H9 (cell line): ENCODE measurements around the gene GFY. TPM values are rescaled to one million over a fixed set of nuclear protein-coding genes. Genes with fewer than 3 reads are reported as not detected.
"Not testable (repeated sequence)": the region's sequence is repeated elsewhere in the genome, so short reads cannot be mapped to it uniquely, and the experiment has no call there.

ENCODE experiments used
- DNase-seq: peaks from one replicate; pipeline ENCODE4 v3.0.0-alpha.2; 2017
- H2AFZ ChIP-seq: one replicate; pipeline ENCODE4 v1.6.1; 2013; ENCODE audit warnings: mild to moderate bottlenecking, low read length, control low read depth, moderate library complexity
- H2AK5ac ChIP-seq: 2 replicates; pipeline ENCODE4 v1.6.1; 2013; ENCODE audit warnings: low read length, control low read depth, mixed read lengths; ENCODE audit not compliant: insufficient read length
- H2BK120ac ChIP-seq: one replicate; pipeline ENCODE4 v1.6.1; 2013; ENCODE audit warnings: low read depth, mild to moderate bottlenecking, low read length, control low read depth, inconsistent platforms; ENCODE audit not compliant: poor library complexity, severe bottlenecking
- H2BK12ac ChIP-seq: 2 replicates; pipeline ENCODE4 v1.6.1; 2013; ENCODE audit warnings: low read length, control low read depth, mixed read lengths, low read depth; ENCODE audit not compliant: insufficient read length
- H2BK15ac ChIP-seq: 2 replicates; pipeline ENCODE4 v1.6.1; 2013; ENCODE audit warnings: low read depth, low read length, control low read depth
- H2BK20ac ChIP-seq: one replicate; pipeline ENCODE4 v1.6.1; 2013; ENCODE audit warnings: low read depth, mild to moderate bottlenecking, low read length, control low read depth, inconsistent platforms; ENCODE audit not compliant: poor library complexity, severe bottlenecking
- H2BK5ac ChIP-seq: 2 replicates; pipeline ENCODE4 v1.6.1; 2013; ENCODE audit warnings: low read length, control low read depth, mixed read lengths; ENCODE audit not compliant: insufficient read length
- H3K14ac ChIP-seq: 2 replicates; pipeline ENCODE4 v1.6.1; 2013; ENCODE audit warnings: low read length, control low read depth; ENCODE audit not compliant: insufficient read depth
- H3K18ac ChIP-seq: 2 replicates; pipeline ENCODE4 v1.6.1; 2013; ENCODE audit warnings: low read depth, mild to moderate bottlenecking, mixed read lengths, low read length, control low read depth; ENCODE audit not compliant: insufficient read length
- H3K23ac ChIP-seq: 2 replicates; pipeline ENCODE4 v1.6.1; 2013; ENCODE audit warnings: low read length, control low read depth, mixed read lengths, low read depth; ENCODE audit not compliant: insufficient read length
- H3K23me2 ChIP-seq: 2 replicates; pipeline ENCODE4 v1.6.1; 2013; ENCODE audit warnings: low read depth, mild to moderate bottlenecking, mixed read lengths, low read length, control low read depth; ENCODE audit not compliant: insufficient read length, poor library complexity, severe bottlenecking
- H3K27ac ChIP-seq: 2 replicates; pipeline ENCODE4 v1.5.1; 2013; ENCODE audit warnings: low read length, control low read depth, mixed read lengths, low read depth; ENCODE audit not compliant: insufficient read length
- H3K27me3 ChIP-seq: 2 replicates; pipeline ENCODE4 v1.6.1; 2013; ENCODE audit warnings: low read length, control low read depth, inconsistent platforms; ENCODE audit not compliant: insufficient read depth
- H3K4ac ChIP-seq: 2 replicates; pipeline ENCODE4 v1.6.1; 2013; ENCODE audit warnings: low read depth, mild to moderate bottlenecking, control low read depth, inconsistent platforms, low read length, moderate library complexity
- H3K4me1 ChIP-seq: 2 replicates; pipeline ENCODE4 v1.6.1; 2013; ENCODE audit warnings: low read length, control low read depth, inconsistent platforms; ENCODE audit not compliant: insufficient read depth
- H3K4me2 ChIP-seq: 2 replicates; pipeline ENCODE4 v1.6.1; 2013; ENCODE audit warnings: low read length, control low read depth, mixed read lengths; ENCODE audit not compliant: insufficient read length, insufficient read depth
- H3K56ac ChIP-seq: 2 replicates; pipeline ENCODE4 v1.6.1; 2013; ENCODE audit warnings: low read depth, mild to moderate bottlenecking, mixed read lengths, low read length, control low read depth; ENCODE audit not compliant: insufficient read length
- H3K79me1 ChIP-seq: 2 replicates; pipeline ENCODE4 v1.6.1; 2013; ENCODE audit warnings: low read depth, mild to moderate bottlenecking, moderate library complexity, low read length, control low read depth, inconsistent platforms; ENCODE audit not compliant: insufficient read depth, poor library complexity, severe bottlenecking
- H3K79me2 ChIP-seq: 2 replicates; pipeline ENCODE4 v1.6.1; 2013; ENCODE audit warnings: low read length, control low read depth, inconsistent platforms; ENCODE audit not compliant: insufficient read depth
- H3K9ac ChIP-seq: 2 replicates; pipeline ENCODE4 v1.6.1; 2013; ENCODE audit warnings: low read length, control low read depth, mixed read lengths; ENCODE audit not compliant: insufficient read length; ENCODE audit errors: extremely low read depth
- H3K9me3 ChIP-seq: one replicate; pipeline ENCODE4 v1.6.1; 2013; ENCODE audit warnings: low read depth, low read length, inconsistent platforms; ENCODE audit not compliant: control insufficient read depth
- H3T11ph ChIP-seq: one replicate; pipeline ENCODE4 v1.6.1; 2013; ENCODE audit warnings: mild to moderate bottlenecking, low read length, control low read depth, inconsistent platforms
- H4K20me1 ChIP-seq: one replicate; pipeline ENCODE4 v1.6.1; 2013; ENCODE audit not compliant: control insufficient read depth, insufficient read length, insufficient read depth
- H4K5ac ChIP-seq: 2 replicates; pipeline ENCODE4 v1.6.1; 2013; ENCODE audit warnings: low read depth, mild to moderate bottlenecking, mixed read lengths, low read length, control low read depth; ENCODE audit not compliant: insufficient read length
- H4K8ac ChIP-seq: replicated peaks from 2 replicates; pipeline ENCODE4 v1.6.1; 2013; ENCODE audit warnings: low read length, control low read depth, mixed read lengths, low read depth; ENCODE audit not compliant: insufficient read length
- H4K91ac ChIP-seq: 2 replicates; pipeline ENCODE4 v1.6.1; 2013; ENCODE audit warnings: low read depth, mild to moderate bottlenecking, moderate library complexity, mixed read lengths, low read length, control low read depth; ENCODE audit not compliant: insufficient read length
- H3K27ac Mint-ChIP-seq, 3 experiments: 2 replicates in 2 of 3; 3 replicates in 1 of 3; pipeline ENCODE4 v1.8.0; 2020 to 2021; ENCODE audit warnings: mixed read lengths in 3 of 3, mild to moderate bottlenecking in 1 of 3, moderate library complexity in 1 of 3
- H3K27me3 Mint-ChIP-seq: 2 replicates; pipeline ENCODE4 v1.8.0; 2021; ENCODE audit warnings: low read depth, mild to moderate bottlenecking, moderate library complexity, mixed read lengths
- H3K36me3 Mint-ChIP-seq, 3 experiments: 2 replicates in 2 of 3; 3 replicates in 1 of 3; pipeline ENCODE4 v1.8.0; 2020 to 2021; ENCODE audit warnings: low read depth in 3 of 3, mixed read lengths in 3 of 3; ENCODE audit not compliant: insufficient read depth in 1 of 3
- H3K4me1 Mint-ChIP-seq, 2 experiments: 2 replicates each; pipeline ENCODE4 v1.8.0; 2020; ENCODE audit warnings: mixed read lengths in 2 of 2
- H3K4me3 Mint-ChIP-seq, 2 experiments: 2 replicates in 1 of 2; 3 replicates in 1 of 2; pipeline ENCODE4 v1.8.0; 2020 to 2021; ENCODE audit warnings: mild to moderate bottlenecking in 2 of 2, mixed read lengths in 2 of 2, moderate library complexity in 1 of 2
- H3K9me3 Mint-ChIP-seq, 2 experiments: 2 replicates in 1 of 2; 3 replicates in 1 of 2; pipeline ENCODE4 v1.8.0; 2020; ENCODE audit warnings: mild to moderate bottlenecking in 2 of 2, mixed read lengths in 2 of 2, moderate library complexity in 1 of 2
- CTCF ChIP-seq: fragments of 200-600 bp; sonication (generic); conservative IDR thresholded peaks from 3 replicates; pipeline ENCODE4 v1.8.0; 2021; ENCODE audit warnings: antibody characterized with exemption, mild to moderate bottlenecking
- WGBS: extraction: QIAGEN DNeasy Blood & Tissue Kit; methylation state at CpG from one replicate; pipeline ENCODE4 v1.1.7; 2013; ENCODE audit warnings: missing lambda C conversion rate, low lambda C conversion rate, mixed read lengths; ENCODE audit not compliant: insufficient read length; ENCODE audit errors: extremely low coverage; 5-methylcytosine and 5-hydroxymethylcytosine counted together
- total RNA-seq: library from RNA; stranded (reverse); gene quantifications from 2 replicates; pipeline ENCODE4 v1.2.1, GENCODE V29; 2021

GFY gene
- total RNA-seq, 1 experiment from 2014 or later = 1.3 TPM

- peaks cover 27 to 40% of the 10 kb centered on the region in 2 experiments for H3K4me1 Mint-ChIP-seq
- Histone ChIP-seq H3K79me2 (no peaks in the 10 kb centered on the region), H3K23me2 (peaks cover 21% of the 10 kb centered on the region), H4K5ac (no peak overlapping the region), H3K27ac (no peak overlapping the region), H2BK20ac (no peak overlapping the region), H3K9me3 (no peaks in the 10 kb centered on the region), H3K4me1 (no peaks in the 10 kb centered on the region), H3K14ac (0 out of 2 replicates have a peak overlapping the region, but pooled peaks have one; percentile 4), H3K23ac (no peak overlapping the region), H4K91ac (no peak overlapping the region), H2BK15ac (no peak overlapping the region), H4K8ac (no peak overlapping the region), H3K79me1 (no peaks in the 10 kb centered on the region), H3K9ac (no peak overlapping the region), H3K18ac (peak overlapping the region; percentile 44), H3K27me3 (peaks cover 20% of the 10 kb centered on the region; the same call in 1 of the 2 replicates), H2BK120ac (no peak overlapping the region), H2AK5ac (no peak overlapping the region), H2AFZ (no peak overlapping the region), H2BK12ac (no peak overlapping the region), H3K4ac (no peak overlapping the region), H2BK5ac (no peak overlapping the region), H3K56ac (no peak overlapping the region), H3K4me2 (peak overlapping the region; percentile 44), H3T11ph (no peak overlapping the region), H4K20me1 (no peaks in the 10 kb centered on the region)
- WGBS = no CpG with 5 or more reads among the region's 47 CpGs
- H3K4me3 Mint-ChIP-seq = peak overlapping the region; percentile 74 to 82
- peaks cover 37% of the 10 kb centered on the region for H3K27me3 Mint-ChIP-seq
- peak; percentile 97 for DNase-seq
- no peaks in the 10 kb centered on the region; a peak in 1 of 5 replicates for H3K9me3 Mint-ChIP-seq
- TF ChIP-seq CTCF = peak; percentile 90
- H3K36me3 Mint-ChIP-seq = peaks cover 15 to 27% (median 26%) of the 10 kb centered on the region in 3 experiments
- H3K27ac Mint-ChIP-seq = peak overlapping the region; percentile 19 to 90 (median 88); a peak in 5 of 7 replicates
Measured at GRCh38 chr19:49443366-49444099, 18.3 kb downstream of the GFY start.

- Mint-ChIP-seq H3K27ac (peak overlapping the region in 2 of 3 experiments; percentile 62 to 73; a peak in 3 of 7 replicates), H3K27me3 (peaks cover 30% of the 10 kb centered on the region), H3K36me3 (peaks cover 20 to 33% (median 32%) of the 10 kb centered on the region in 3 experiments), H3K4me1 (peaks cover 28 to 43% of the 10 kb centered on the region in 2 experiments), H3K4me3 (peak overlapping the region; percentile 74 to 82; a peak in 4 of 5 replicates)
- H4K8ac ChIP-seq, H3K9me3 ChIP-seq, H3K27ac ChIP-seq, DNase-seq, H2BK15ac ChIP-seq, H4K5ac ChIP-seq, H3K79me2 ChIP-seq, H3K18ac ChIP-seq, H3T11ph ChIP-seq, H3K4me2 ChIP-seq, H3K23ac ChIP-seq, H3K4me1 ChIP-seq, H3K79me1 ChIP-seq, H3K4ac ChIP-seq, H4K91ac ChIP-seq, H2BK5ac ChIP-seq, H3K14ac ChIP-seq, H2BK120ac ChIP-seq, H3K9me3 Mint-ChIP-seq, H2AFZ ChIP-seq, H3K56ac ChIP-seq, H2AK5ac ChIP-seq, H3K9ac ChIP-seq, H4K20me1 ChIP-seq, H2BK12ac ChIP-seq, H2BK20ac ChIP-seq: not testable (repeated sequence)
- Histone ChIP-seq H3K23me2 (peaks cover 21% of the 10 kb centered on the region), H3K27me3 (peaks cover 14% of the 10 kb centered on the region; the same call in 1 of the 2 replicates)
- WGBS = no CpG with 5 or more reads among the region's 5 CpGs
Measured at GRCh38 chr19:49444100-49444700, 19.0 kb downstream of the GFY start.
